ENCODE data around the gene SUPT20HL1. TPM values are rescaled to one million over a fixed set of nuclear protein-coding genes. Genes with fewer than 3 reads are reported as not detected.
A peak's percentile ranks its signal among the peaks of the same experiment; 100 is the strongest.
"Not testable (repeated sequence)": the region's sequence is repeated elsewhere in the genome, so short reads cannot be mapped to it uniquely, and the experiment has no call there.

The SUPT20HL1 gene
- not detected for polyA plus RNA-seq (2012; ENCODE audit: missing spikeins)

DNA sequence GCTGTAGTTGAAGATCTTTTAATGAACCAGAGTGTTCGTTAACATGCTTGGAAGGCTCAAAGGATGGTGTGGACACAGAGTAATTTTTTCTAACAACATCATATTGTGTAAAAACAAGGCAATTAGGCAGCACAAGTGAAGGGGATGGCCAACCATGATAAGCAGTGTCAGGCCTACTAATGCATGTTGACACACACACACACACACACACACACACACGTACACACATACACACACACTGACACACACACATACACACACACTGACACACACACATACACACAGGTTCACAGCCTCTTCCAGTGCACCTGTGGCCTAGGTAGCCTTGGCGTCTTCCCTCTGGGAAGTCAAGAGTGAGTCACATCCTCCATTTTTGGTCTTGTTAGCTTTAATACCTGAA, at the start of gene SUPT20HL1:
Gene SUPT20HL1, plus strand, starts transcription at position 368 of the 400 bp plus-strand sequence. CDS start 2,122 bp downstream, outside the sequence.
- FAIRE-seq = no peak
- no peak for TF ChIP-seq POLR2A (IDR thresholded peaks at IDR 0.05; ENCODE audit: low read depth, low read length)
- no peak for TF ChIP-seq TAF1 (IDR thresholded peaks at IDR 0.05; ENCODE audit: borderline replicate concordance, low read depth, low read length)
- no peak for TF ChIP-seq POLR2AphosphoS5 (IDR thresholded peaks at IDR 0.05; ENCODE audit: low read depth, low read length)
- no peak for DNase-seq (ENCODE audit: insufficient read length)

- not testable (repeated sequence) for DNase-seq (ENCODE audit: insufficient read length); FAIRE-seq
Measured at GRCh38 chrX:24310916-24311315, 49.5 kb upstream of the SUPT20HL1 start.

DNA sequence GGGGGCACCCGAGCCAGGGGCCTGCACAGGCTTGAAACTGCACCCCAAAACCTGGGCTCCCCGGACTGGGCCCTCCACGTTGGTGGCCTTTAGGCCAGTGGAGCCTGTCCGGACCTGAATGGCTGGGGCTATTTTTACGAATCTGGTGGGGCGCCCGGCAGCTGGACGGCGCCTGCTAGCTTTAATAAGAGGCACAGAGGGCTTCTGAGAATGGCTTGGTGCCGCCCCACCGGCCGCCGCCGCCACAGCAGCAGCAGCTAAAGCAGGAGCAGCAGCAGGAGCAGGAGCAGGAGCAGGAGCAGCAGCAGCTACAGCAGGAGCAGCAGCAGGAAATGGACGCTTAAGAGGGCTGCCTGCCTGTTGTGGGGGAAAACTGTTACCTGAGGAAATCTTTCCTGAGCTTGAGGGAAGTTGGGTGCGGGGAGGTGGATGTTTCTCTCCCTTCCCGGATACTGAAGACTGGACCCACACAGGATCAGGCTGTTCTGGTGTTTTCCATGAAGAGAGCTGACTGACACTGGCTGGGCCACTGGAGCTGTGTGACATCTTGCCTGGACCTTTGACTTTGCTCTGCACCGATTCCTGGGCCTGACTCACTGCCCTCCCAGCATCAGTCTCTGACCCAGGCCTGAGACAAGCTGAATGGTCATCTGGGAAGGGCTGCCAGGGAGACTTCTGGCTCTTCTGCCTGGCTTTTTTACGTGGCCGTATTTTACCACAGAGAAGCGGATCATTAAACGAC, 48.8 kb upstream of the SUPT20HL1 start:
- FAIRE-seq; DNase-seq (ENCODE audit: insufficient read length): not testable (repeated sequence)

DNA sequence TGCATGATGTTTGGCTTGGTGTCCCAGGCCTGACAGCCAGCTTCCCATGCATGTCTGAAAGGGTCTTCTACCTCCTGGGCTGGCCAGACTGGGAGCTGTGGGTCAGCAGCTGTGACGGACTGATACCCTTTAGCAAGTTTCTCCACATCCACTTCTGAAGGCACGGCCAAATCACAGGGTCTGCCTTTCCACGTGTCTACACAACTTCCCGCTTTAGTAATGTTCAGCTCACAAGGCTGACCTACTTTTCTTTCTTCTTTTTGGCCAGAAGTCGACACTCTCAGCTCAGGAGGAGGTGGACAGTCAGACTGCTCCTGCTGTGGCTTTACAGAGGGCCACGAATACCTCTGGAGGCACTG, 48.2 kb upstream of the SUPT20HL1 start:
- DNase-seq (ENCODE audit: insufficient read length) = not testable (repeated sequence)
- peak; percentile 78 for FAIRE-seq

- no peak for FAIRE-seq
- no peak for DNase-seq (ENCODE audit: insufficient read length)
- TF ChIP-seq POLR2AphosphoS5 (IDR thresholded peaks at IDR 0.05; ENCODE audit: low read depth, low read length) (no peak), TAF1 (IDR thresholded peaks at IDR 0.05; ENCODE audit: borderline replicate concordance, low read depth, low read length) (no peak), POLR2A (IDR thresholded peaks at IDR 0.05; ENCODE audit: low read depth, low read length) (no peak)
Measured at GRCh38 chrX:24314019-24314635, 46.3 kb upstream of the SUPT20HL1 start, which contains the start of gene SUPT20HL2. TSS of gene SUPT20HL2 (minus strand) at chrX:24314069. CDS start at chrX:24313315, 754 bp downstream.

DNA sequence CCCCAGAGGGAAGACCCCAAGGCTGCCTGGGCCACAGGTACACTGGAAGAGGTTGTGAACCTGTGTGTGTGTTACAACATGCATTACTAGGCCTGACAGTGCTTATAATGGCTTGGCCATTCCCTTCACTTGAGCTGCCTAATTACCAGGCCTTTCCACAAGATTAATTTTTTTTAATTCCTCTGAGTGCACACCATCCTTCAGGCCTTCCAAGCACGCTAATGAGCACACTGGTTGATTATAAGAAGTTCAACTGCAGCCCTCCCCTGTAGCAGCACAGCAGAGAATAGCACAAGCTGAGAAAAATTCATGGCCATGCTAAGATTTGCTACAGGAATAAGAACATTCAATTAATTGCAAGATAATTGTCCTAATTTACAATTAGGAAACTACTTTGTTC, 44.3 kb upstream of the SUPT20HL1 start:
- no peak for TF ChIP-seq TAF1 (IDR thresholded peaks at IDR 0.05; ENCODE audit: borderline replicate concordance, low read depth, low read length)
- TF ChIP-seq POLR2A (IDR thresholded peaks at IDR 0.05; ENCODE audit: low read depth, low read length) = no peak
- no peak for TF ChIP-seq POLR2AphosphoS5 (IDR thresholded peaks at IDR 0.05; ENCODE audit: low read depth, low read length)
- no peak for DNase-seq (ENCODE audit: insufficient read length)
- no peak for FAIRE-seq

DNA sequence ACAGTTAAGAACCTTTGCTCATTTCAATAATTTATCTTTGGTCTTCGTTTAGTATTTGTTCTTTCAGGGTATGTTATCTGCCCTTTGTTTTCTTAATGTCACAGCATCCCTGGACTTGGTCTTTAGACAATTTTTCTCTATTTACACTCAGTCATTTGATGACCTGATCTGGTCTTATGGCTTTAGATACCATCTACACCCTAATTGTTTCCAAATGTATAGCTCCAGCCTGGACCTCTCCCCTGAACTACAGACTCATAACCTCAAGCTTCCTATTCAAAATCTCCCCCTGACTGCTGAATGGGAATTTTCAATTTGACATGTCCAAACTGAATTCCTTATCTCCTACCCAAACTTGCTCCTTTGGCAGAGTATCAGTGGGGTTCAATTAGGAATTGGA, 42.9 kb upstream of the SUPT20HL1 start:
- no peak for FAIRE-seq
- no peak for DNase-seq (ENCODE audit: insufficient read length)
- TF ChIP-seq POLR2AphosphoS5 (IDR thresholded peaks at IDR 0.05; ENCODE audit: low read depth, low read length) = no peak
- no peak for TF ChIP-seq TAF1 (IDR thresholded peaks at IDR 0.05; ENCODE audit: borderline replicate concordance, low read depth, low read length)
- no peak for TF ChIP-seq POLR2A (IDR thresholded peaks at IDR 0.05; ENCODE audit: low read depth, low read length)

GRCh38 chrX:24321741-24322395, 38.6 kb upstream of the SUPT20HL1 start:
- FAIRE-seq (no peak), DNase-seq (ENCODE audit: insufficient read length) (no peak)
- TF ChIP-seq POLR2A (IDR thresholded peaks at IDR 0.05; ENCODE audit: low read depth, low read length) (no peak), TAF1 (IDR thresholded peaks at IDR 0.05; ENCODE audit: borderline replicate concordance, low read depth, low read length) (no peak), POLR2AphosphoS5 (IDR thresholded peaks at IDR 0.05; ENCODE audit: low read depth, low read length) (no peak)

DNA sequence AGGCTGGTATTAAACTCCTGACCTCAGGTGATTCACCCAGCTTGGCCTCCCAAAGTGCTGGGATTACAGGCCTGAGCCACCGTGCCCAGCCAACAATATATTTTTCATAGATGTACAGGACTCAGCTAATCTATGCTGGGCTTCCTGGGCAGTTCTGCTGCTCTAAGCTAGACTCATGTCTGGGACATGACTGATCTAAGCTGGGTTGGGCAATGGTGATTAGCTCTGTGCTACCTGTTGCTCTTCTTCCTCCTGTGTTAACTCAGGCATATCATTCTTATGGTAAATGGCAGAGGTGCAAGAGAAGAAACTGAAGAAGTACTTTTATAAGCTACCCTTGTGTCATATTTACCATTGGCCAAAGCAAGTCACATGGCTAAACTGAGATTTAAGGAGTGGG, 35.2 kb upstream of the SUPT20HL1 start:
- no peak for FAIRE-seq
- DNase-seq (ENCODE audit: insufficient read length) = no peak
- TF ChIP-seq POLR2AphosphoS5 (IDR thresholded peaks at IDR 0.05; ENCODE audit: low read depth, low read length) = no peak
- TF ChIP-seq TAF1 (IDR thresholded peaks at IDR 0.05; ENCODE audit: borderline replicate concordance, low read depth, low read length) = no peak
- TF ChIP-seq POLR2A (IDR thresholded peaks at IDR 0.05; ENCODE audit: low read depth, low read length) = no peak

- TF ChIP-seq TAF1 (IDR thresholded peaks at IDR 0.05; ENCODE audit: borderline replicate concordance, low read depth, low read length) (no peak), POLR2A (IDR thresholded peaks at IDR 0.05; ENCODE audit: low read depth, low read length) (no peak), POLR2AphosphoS5 (IDR thresholded peaks at IDR 0.05; ENCODE audit: low read depth, low read length) (no peak)
- DNase-seq (ENCODE audit: insufficient read length) (no peak), FAIRE-seq (no peak)
Measured at GRCh38 chrX:24332878-24333277, 27.6 kb upstream of the SUPT20HL1 start.

- no peak for FAIRE-seq
- TF ChIP-seq TAF1 (IDR thresholded peaks at IDR 0.05; ENCODE audit: borderline replicate concordance, low read depth, low read length) (no peak), POLR2A (IDR thresholded peaks at IDR 0.05; ENCODE audit: low read depth, low read length) (no peak), POLR2AphosphoS5 (IDR thresholded peaks at IDR 0.05; ENCODE audit: low read depth, low read length) (no peak)
- DNase-seq (ENCODE audit: insufficient read length) = no peak
Measured at GRCh38 chrX:24333371-24333770, 27.1 kb upstream of the SUPT20HL1 start.

DNA sequence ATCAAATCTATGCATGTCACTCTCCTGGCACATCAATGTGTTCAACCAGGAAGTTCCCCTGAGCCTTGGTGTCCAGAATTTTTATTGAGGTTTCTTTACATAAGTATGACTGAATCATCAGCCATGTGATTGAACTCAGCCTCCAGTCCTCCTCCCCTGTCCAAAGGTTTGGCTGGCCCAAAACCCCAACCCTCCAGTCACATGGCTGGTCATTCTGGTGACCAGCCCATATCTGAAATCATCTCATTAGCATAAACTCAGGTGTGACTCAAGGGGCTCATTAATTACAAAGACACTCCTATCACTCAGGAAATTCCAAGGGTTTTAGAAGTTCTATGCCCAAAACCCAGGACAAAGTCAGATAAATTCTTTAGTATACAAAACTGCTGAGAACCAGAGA, 26.0 kb upstream of the SUPT20HL1 start:
- no peak for FAIRE-seq
- TF ChIP-seq POLR2A (IDR thresholded peaks at IDR 0.05; ENCODE audit: low read depth, low read length) (no peak), TAF1 (IDR thresholded peaks at IDR 0.05; ENCODE audit: borderline replicate concordance, low read depth, low read length) (no peak), POLR2AphosphoS5 (IDR thresholded peaks at IDR 0.05; ENCODE audit: low read depth, low read length) (no peak)
- DNase-seq (ENCODE audit: insufficient read length) = no peak

Measured in GM12892 (cell line).